PC-3 (cell line): ENCODE results near the gene PCDHA3. TPM values are rescaled to one million over a fixed set of nuclear protein-coding genes. Genes with fewer than 3 reads are reported as not detected.
"Not testable (repeated sequence)": the region's sequence is repeated elsewhere in the genome, so short reads cannot be mapped to it uniquely, and the experiment has no call there.

Experiments
- ATAC-seq: fragments of 200-7000 bp; cut with Tn5 transposase; 2 replicates; pipeline ENCODE4 v1.9.1; 2020; ENCODE audit warnings: mild to moderate bottlenecking, moderate library complexity
- BruUV-seq: library from RNA; stranded (reverse); fragments of 400-500 nt; replicated peaks from 2 replicates; lab custom pipeline; 2021; lab: Mats Ljungman, UMichigan
- CTCF ChIA-PET: fragments of 300-600 bp; sonication (Branson Sonifier 250); formaldehyde crosslinking; loops from one replicate; lab custom pipeline; 2022; ENCODE audit warnings: antibody characterized with exemption; lab: Charles Lee
- POLR2A ChIA-PET: fragments of 300-600 bp; sonication (Branson Sonifier 250); formaldehyde crosslinking; loops from one replicate; lab custom pipeline; 2022; ENCODE audit warnings: antibody characterized with exemption; ENCODE audit not compliant: unreplicated experiment; lab: Charles Lee
- DNase-seq: peaks from one replicate; pipeline ENCODE4 v3.0.0-alpha.2; 2015
- H2AFZ ChIP-seq: fragments of 300-600 bp; sonication (generic); 2 replicates; pipeline ENCODE4 v1.6.0; 2016; ENCODE audit warnings: antibody characterized with exemption, low read length
- H3F3A ChIP-seq: fragments of 300-600 bp; sonication (generic); one replicate; pipeline ENCODE4 v1.6.0; 2017; ENCODE audit warnings: antibody characterized with exemption, low read length, control low read depth, mild to moderate bottlenecking; ENCODE audit not compliant: unreplicated experiment
- H3K27ac ChIP-seq: fragments of 300-600 bp; sonication (generic); 2 replicates; pipeline ENCODE4 v1.5.1; 2016; ENCODE audit warnings: mild to moderate bottlenecking, low read length
- H3K27me3 ChIP-seq: fragments of 300-600 bp; sonication (generic); 2 replicates; pipeline ENCODE4 v1.6.1; 2016; ENCODE audit warnings: low read length, mixed read lengths
- H3K36me3 ChIP-seq: fragments of 300-600 bp; sonication (generic); 2 replicates; pipeline ENCODE4 v1.6.1; 2016; ENCODE audit warnings: low read depth, mixed run types, low read length, mixed read lengths
- H3K4me1 ChIP-seq: fragments of 300-600 bp; sonication (generic); 2 replicates; pipeline ENCODE4 v1.5.1; 2016; ENCODE audit warnings: low read length; ENCODE audit not compliant: insufficient read depth
- H3K4me2 ChIP-seq: fragments of 300-600 bp; sonication (generic); 2 replicates; pipeline ENCODE4 v1.6.0; 2016; ENCODE audit warnings: low read length
- H3K4me3 ChIP-seq: fragments of 300-600 bp; sonication (generic); 2 replicates; pipeline ENCODE4 v1.5.1; 2016; ENCODE audit warnings: mild to moderate bottlenecking, low read length, mixed read lengths
- H3K79me2 ChIP-seq: fragments of 300-600 bp; sonication (generic); 2 replicates; pipeline ENCODE4 v1.6.1; 2017; ENCODE audit warnings: low read length, mixed read lengths
- H3K9ac ChIP-seq: fragments of 300-600 bp; sonication (generic); 2 replicates; pipeline ENCODE4 v1.6.0; 2016; ENCODE audit warnings: mild to moderate bottlenecking, low read length
- H3K9me2 ChIP-seq: fragments of 300-600 bp; sonication (generic); replicated peaks from 2 replicates; pipeline ENCODE4 v1.6.1; 2016; ENCODE audit warnings: mixed run types, low read length, mixed read lengths
- H3K9me3 ChIP-seq: fragments of 300-600 bp; sonication (generic); 2 replicates; pipeline ENCODE4 v1.6.1; 2016; ENCODE audit warnings: low read length, mixed read lengths
- H4K20me1 ChIP-seq: fragments of 300-600 bp; sonication (generic); 2 replicates; pipeline ENCODE4 v1.6.1; 2016; ENCODE audit warnings: low read length, mixed read lengths
- CTCF ChIP-seq: fragments of 300-600 bp; sonication (generic); conservative IDR thresholded peaks from 2 replicates; pipeline ENCODE4 v1.5.1; 2017; ENCODE audit warnings: antibody characterized with exemption, low read depth, mild to moderate bottlenecking, low read length
- EZH2 ChIP-seq: fragments of 300-600 bp; sonication (generic); IDR thresholded peaks from one replicate; pipeline ENCODE4 v1.6.1; 2017; ENCODE audit warnings: antibody characterized with exemption, mild to moderate bottlenecking, low read length; ENCODE audit not compliant: unreplicated experiment
- EZH2phosphoT487 ChIP-seq: fragments of 300-600 bp; sonication (generic); IDR thresholded peaks from 2 replicates; pipeline ENCODE4 v1.6.1; 2018; ENCODE audit warnings: mild to moderate bottlenecking, antibody characterized with exemption, low read length, borderline replicate concordance
- intact Hi-C: fragments of 100-400 bp; cut with micrococcal nuclease; formaldehyde crosslinking; loops from 2 replicates; pipeline ENCODE4 v1.9.0; 2023
- total RNA-seq: library from RNA; depleted of rRNA; stranded (reverse); fragments of >200 nt; gene quantifications from 2 replicates; pipeline ENCODE4 v1.2.3, GENCODE V29; 2014

The PCDHA3 gene
- total RNA-seq, 1 experiment from 2014 or later, result not detected

GRCh38 chr5:140840978-140841962 is 40.4 kb downstream of the PCDHA3 start, which contains the start of gene PCDHA8:
Gene PCDHA8, plus strand, starts transcription at chr5:140841187. Its CDS starts 135 bp downstream, at chr5:140841322.
- intact Hi-C loops, result loop anchor here (1.0 to 10.0 kb wide), 5 partner anchors 34 to 724 kb away; partner anchors contain the start of genes PCDHA12, PCDHA13 and PCDHA4
- Histone ChIP-seq H2AFZ (peak within 1 kb of the TSS; percentile 93), H3K9ac (peak within 1 kb of the TSS; percentile 44; the same call in 1 of the 2 replicates), H3K4me2 (peak within 1 kb of the TSS; percentile 91), H3K27ac (no peak within 1 kb of the TSS), H3K4me3 (peak within 1 kb of the TSS; percentile 74), H3K4me1 (no peaks in the 10 kb centered on the region), H3K27me3 (no peaks in the 10 kb centered on the region), H3K79me2 (no peaks in the 10 kb centered on the region), H3K9me3 (no peaks in the 10 kb centered on the region), H3K36me3 (no peaks in the 10 kb centered on the region), H3K9me2 (no peaks in the 10 kb centered on the region), H3F3A (no peaks in the 10 kb centered on the region), H4K20me1 (no peaks in the 10 kb centered on the region)
- peak; percentile 69 for TF ChIP-seq CTCF
- no peak for TF ChIP-seq EZH2phosphoT487
- ChIA-PET CTCF (interaction anchor here (0.5 to 1.5 kb wide), 13 partner anchors 20 to 1798 kb away, joined by 3 to 34 read pairs (median 4); partner anchors contain the start of genes PCDHA5 and PCDHB1), POLR2A (interaction anchor here (0.6 to 0.7 kb wide), 2 partner anchors 157 to 556 kb away, joined by 3 to 7 read pairs; no protein-coding TSS in a partner anchor)
- BruUV-seq, result no TSS peak
- DNase-seq (peak; percentile 73), ATAC-seq (peak; percentile 92)

GRCh38 chr5:140842798-140843733 is 42.2 kb downstream of the PCDHA3 start:
- Histone ChIP-seq H4K20me1 (no peaks in the 10 kb centered on the region), H2AFZ (no peak overlapping the region), H3K9me2 (no peaks in the 10 kb centered on the region), H3K27me3 (no peaks in the 10 kb centered on the region), H3K4me3 (no peak overlapping the region), H3K27ac (no peak overlapping the region), H3K4me1 (no peaks in the 10 kb centered on the region), H3K9ac (no peak overlapping the region), H3K9me3 (no peaks in the 10 kb centered on the region), H3F3A (no peaks in the 10 kb centered on the region), H3K79me2 (no peaks in the 10 kb centered on the region), H3K4me2 (no peak overlapping the region), H3K36me3 (no peaks in the 10 kb centered on the region)
- BruUV-seq, result no TSS peak
- TF ChIP-seq EZH2phosphoT487, result no peak
- TF ChIP-seq EZH2, result no peak
- ChIA-PET POLR2A (no interaction called here), CTCF (no interaction called here)
- no peak for DNase-seq
- ATAC-seq, result no peak
- intact Hi-C loops, result loop anchor here (10.0 kb wide), 1 partner anchor 722 kb away; no protein-coding TSS in a partner anchor

GRCh38 chr5:140848139-140849102 is 47.6 kb downstream of the PCDHA3 start, which contains the start of gene PCDHA9:
Gene PCDHA9, plus strand, starts transcription at chr5:140848382. Its CDS starts 114 bp downstream, at chr5:140848496.
- H3K4me1 ChIP-seq, H3K36me3 ChIP-seq, H3K4me2 ChIP-seq, H3K4me3 ChIP-seq, H3K79me2 ChIP-seq, DNase-seq, H3K27me3 ChIP-seq, H3K9me2 ChIP-seq, ATAC-seq, H3K9ac ChIP-seq, H4K20me1 ChIP-seq, H3K27ac ChIP-seq, POLR2A ChIA-PET, H2AFZ ChIP-seq, BruUV-seq, H3F3A ChIP-seq, CTCF ChIA-PET, H3K9me3 ChIP-seq: not testable (repeated sequence)
- intact Hi-C loops, result loop anchor here (10.0 kb wide), 1 partner anchor 716 kb away; no protein-coding TSS in a partner anchor

- H3K27me3 ChIP-seq, BruUV-seq, H3K79me2 ChIP-seq, ATAC-seq, H3F3A ChIP-seq, H3K9ac ChIP-seq, H4K20me1 ChIP-seq, H3K9me3 ChIP-seq, H3K27ac ChIP-seq, H3K36me3 ChIP-seq, H3K4me3 ChIP-seq, H3K4me1 ChIP-seq, CTCF ChIA-PET, H3K9me2 ChIP-seq, H2AFZ ChIP-seq, H3K4me2 ChIP-seq, POLR2A ChIA-PET, DNase-seq: not testable (repeated sequence)
- intact Hi-C loops, result loop anchor here (10.0 kb wide), 1 partner anchor 715 kb away; no protein-coding TSS in a partner anchor
Observed at GRCh38 chr5:140849831-140850634, 49.2 kb downstream of the PCDHA3 start.
